HepG2 (cell line): ENCODE measurements around the gene C1orf159.

Experiments
- CREB1 ChIP-seq, 2 experiments: fragments of 450-650 bp in 1 of 2; IDR thresholded peaks; 2 replicates each; pipeline ENCODE4 v1.6.1; 2016 to 2017; ENCODE audit warnings: control low read depth in 1 of 2, mild to moderate bottlenecking in 1 of 2, missing compliant biosample characterization in 1 of 2, missing genetic modification characterization in 1 of 2
- SETDB1 ChIP-seq: sonication (generic); formaldehyde crosslinking; IDR thresholded peaks from 2 replicates; pipeline ENCODE4 v1.5.1; 2020; ENCODE audit warnings: missing genetic modification reagents, mild to moderate bottlenecking, borderline replicate concordance
- SRSF1 ChIP-seq: fragments of 200-400 bp; formaldehyde crosslinking; optimal IDR thresholded peaks from 2 replicates; pipeline ENCODE3; 2017; ENCODE audit warnings: mild to moderate bottlenecking, low read depth, low read length, moderate library complexity
- TARDBP ChIP-seq: sonication (generic); formaldehyde crosslinking; IDR thresholded peaks from 2 replicates; pipeline ENCODE4 v1.8.0; 2022; ENCODE audit warnings: mild to moderate bottlenecking, missing genetic modification reagents
- ZNF367 ChIP-seq: sonication (generic); formaldehyde crosslinking; IDR thresholded peaks from 2 replicates; pipeline ENCODE4 v1.4.0; 2020; ENCODE audit warnings: missing genetic modification reagents, borderline replicate concordance
- TF ChIP-seq, protein P1 (sequence below): sonication (generic); formaldehyde crosslinking; IDR thresholded peaks from 2 replicates; pipeline ENCODE4 v1.9.0; 2021; ENCODE audit warnings: missing genetic modification reagents, borderline replicate concordance

DNA sequence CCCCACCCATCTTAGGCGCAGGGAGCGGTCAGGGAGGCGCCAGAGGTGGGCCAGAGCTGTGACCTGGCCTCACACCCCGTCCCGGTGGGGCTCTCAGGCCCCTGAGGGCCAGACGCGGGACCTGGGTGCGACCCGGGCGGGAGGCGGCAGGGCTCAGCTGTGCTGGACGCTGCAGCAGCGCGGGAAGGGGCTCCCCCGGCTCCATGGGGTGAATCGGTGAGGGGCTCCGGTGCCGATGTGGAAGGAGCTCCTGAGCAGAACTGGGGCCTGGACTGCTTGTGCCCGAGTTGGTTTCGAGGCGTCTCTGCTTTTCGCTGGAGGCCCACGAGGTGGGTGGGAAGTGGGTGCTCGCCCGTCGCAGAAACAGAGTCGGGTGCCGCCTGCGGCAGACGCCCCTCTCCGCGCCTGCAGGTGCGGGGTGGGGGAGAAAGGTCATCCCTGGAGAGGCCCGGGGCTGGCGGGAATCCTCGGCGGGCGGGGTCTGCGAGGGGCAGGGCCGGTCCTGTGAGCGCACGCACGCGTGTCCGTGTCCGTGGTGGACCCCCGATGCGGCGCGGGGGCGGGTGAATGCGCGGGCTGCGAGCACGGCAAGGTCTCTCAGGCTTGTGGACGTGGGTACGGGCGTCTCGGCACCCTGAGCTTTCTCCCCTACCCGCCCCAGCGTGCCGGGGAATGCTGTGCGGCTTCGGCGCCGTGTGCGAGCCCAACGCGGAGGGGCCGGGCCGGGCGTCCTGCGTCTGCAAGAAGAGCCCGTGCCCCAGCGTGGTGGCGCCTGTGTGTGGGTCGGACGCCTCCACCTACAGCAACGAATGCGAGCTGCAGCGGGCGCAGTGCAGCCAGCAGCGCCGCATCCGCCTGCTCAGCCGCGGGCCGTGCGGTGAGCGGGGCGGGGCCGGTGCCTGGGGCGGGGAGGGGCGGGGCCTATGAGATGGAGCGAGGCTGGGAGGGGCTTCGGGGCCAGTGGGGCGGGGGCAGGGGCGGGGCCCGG, 75.6 kb downstream of the C1orf159 start:
- TF ChIP-seq SRSF1, result no peak
- TF ChIP-seq SETDB1, result no peak
- no peak for TF ChIP-seq CREB1 (IDR thresholded peaks at IDR 0.05)
- TF ChIP-seq CREB1 (CRISPR knock-in tag; IDR thresholded peaks at IDR 0.05), result no peak
- TF ChIP-seq, protein P1, sequence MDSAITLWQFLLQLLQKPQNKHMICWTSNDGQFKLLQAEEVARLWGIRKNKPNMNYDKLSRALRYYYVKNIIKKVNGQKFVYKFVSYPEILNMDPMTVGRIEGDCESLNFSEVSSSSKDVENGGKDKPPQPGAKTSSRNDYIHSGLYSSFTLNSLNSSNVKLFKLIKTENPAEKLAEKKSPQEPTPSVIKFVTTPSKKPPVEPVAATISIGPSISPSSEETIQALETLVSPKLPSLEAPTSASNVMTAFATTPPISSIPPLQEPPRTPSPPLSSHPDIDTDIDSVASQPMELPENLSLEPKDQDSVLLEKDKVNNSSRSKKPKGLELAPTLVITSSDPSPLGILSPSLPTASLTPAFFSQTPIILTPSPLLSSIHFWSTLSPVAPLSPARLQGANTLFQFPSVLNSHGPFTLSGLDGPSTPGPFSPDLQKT (CRISPR knock-in tag), result no peak
- no peak for TF ChIP-seq TARDBP (CRISPR knock-in tag)
- no peak for TF ChIP-seq ZNF367 (CRISPR knock-in tag)
